ENCODE measurements around the gene FAM53A.

FAM53A gene

GRCh38 chr4:1651609-1652008 is 32.5 kb downstream of the FAM53A start:
- H3K4me3 ChIP-seq (ENCODE audit: low read depth, low read length) = no peak overlapping the region
- no peak for TF ChIP-seq CTCF (IDR thresholded peaks at IDR 0.05; ENCODE audit: borderline replicate concordance, insufficient read depth, low read depth, low read length)

GRCh38 chr4:1648962-1649361 is 35.2 kb downstream of the FAM53A start:
- no peak for TF ChIP-seq CTCF (IDR thresholded peaks at IDR 0.05; ENCODE audit: borderline replicate concordance, insufficient read depth, low read depth, low read length)
- no peak overlapping the region for H3K4me3 ChIP-seq (ENCODE audit: low read depth, low read length)

GRCh38 chr4:1647432-1647831 is 36.7 kb downstream of the FAM53A start:
- TF ChIP-seq CTCF (IDR thresholded peaks at IDR 0.05; ENCODE audit: borderline replicate concordance, insufficient read depth, low read depth, low read length) = no peak

GRCh38 chr4:1646690-1647089 is 37.4 kb downstream of the FAM53A start:
- TF ChIP-seq CTCF (IDR thresholded peaks at IDR 0.05; ENCODE audit: borderline replicate concordance, insufficient read depth, low read depth, low read length) = no peak
- H3K4me3 ChIP-seq (ENCODE audit: low read depth, low read length) = no peak overlapping the region

More at GRCh38 chr4:1647432-1647831, 36.7 kb downstream of the FAM53A start:
- no peak overlapping the region for H3K4me3 ChIP-seq (ENCODE audit: low read depth, low read length)

GRCh38 chr4:1644891-1645657 is 39.0 kb downstream of the FAM53A start:
- no peak overlapping the region for H3K4me3 ChIP-seq (ENCODE audit: low read depth, low read length)
- TF ChIP-seq CTCF (IDR thresholded peaks at IDR 0.05; ENCODE audit: borderline replicate concordance, insufficient read depth, low read depth, low read length) = no peak

- no peak for TF ChIP-seq CTCF (IDR thresholded peaks at IDR 0.05; ENCODE audit: borderline replicate concordance, insufficient read depth, low read depth, low read length)
- H3K4me3 ChIP-seq (ENCODE audit: low read depth, low read length) = no peak overlapping the region
These were observed 40.0 kb downstream of the FAM53A start for GRCh38 chr4:1643971-1644735.

All from GM12875 (cell line).